ENCODE results near the gene RYR1.

DNA sequence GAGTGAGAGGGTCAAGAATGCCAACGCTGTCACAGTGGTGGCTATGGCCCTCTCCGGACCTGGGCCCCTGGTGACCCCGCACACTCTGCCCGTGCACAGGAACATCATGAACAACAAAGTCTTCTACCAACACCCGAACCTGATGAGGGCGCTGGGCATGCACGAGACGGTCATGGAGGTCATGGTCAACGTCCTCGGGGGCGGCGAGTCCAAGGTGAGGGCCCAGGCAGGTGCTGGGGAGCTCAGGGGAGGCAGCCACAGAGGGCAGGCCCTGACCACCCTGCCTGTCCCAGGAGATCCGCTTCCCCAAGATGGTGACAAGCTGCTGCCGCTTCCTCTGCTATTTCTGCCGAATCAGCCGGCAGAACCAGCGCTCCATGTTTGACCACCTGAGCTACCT, 62.6 kb downstream of the RYR1 start:
- TF ChIP-seq CTCF (IDR thresholded peaks at IDR 0.05): no peak
- TF ChIP-seq POLR2A (IDR thresholded peaks at IDR 0.05): no peak
